HCT116 (cell line): ENCODE measurements around the gene COL18A1. TPM values are rescaled to one million over a fixed set of nuclear protein-coding genes. Genes with fewer than 3 reads are reported as not detected.

Experiments used
- ATAC-seq: fragments of 200-7000 bp; cut with Tn5 transposase; 2 replicates; pipeline ENCODE4 v1.9.1; 2020; ENCODE audit warnings: mild to moderate bottlenecking, moderate library complexity
- BruUV-seq: library from RNA; stranded (reverse); fragments of 400-500 nt; replicated peaks from 2 replicates; lab custom pipeline; 2021; lab: Mats Ljungman, UMichigan
- CTCF ChIA-PET: fragments of 300-600 bp; sonication (Branson Sonifier 250); formaldehyde crosslinking; loops from one replicate; lab custom pipeline; 2021; ENCODE audit warnings: antibody characterized with exemption; lab: Charles Lee
- POLR2A ChIA-PET: fragments of 300-600, 350-600 bp; sonication (Branson Sonifier 250); formaldehyde crosslinking; loops from one replicate; lab custom pipeline; 2021; ENCODE audit warnings: antibody characterized with exemption; lab: Charles Lee
- RAD21 ChIA-PET, 2 experiments: fragments of 300-600 bp; sonication (Branson Sonifier 250); formaldehyde crosslinking; loops; one replicate each; lab custom pipeline; 2023; ENCODE audit warnings: low total read pairs in 2 of 2; ENCODE audit not compliant: uncharacterized antibody in 2 of 2, unreplicated experiment in 2 of 2, low non-redundant PET in 1 of 2; lab: Charles Lee
- DNase-seq: peaks from one replicate; pipeline ENCODE4 v3.0.0-alpha.2; 2010; ENCODE audit warnings: low read depth, low spot score
- H2AFZ ChIP-seq: fragments of 200-600 bp; shearing (Covaris generic), sonication (generic); 2 replicates; pipeline ENCODE4 v1.6.1; 2017; ENCODE audit warnings: low read depth, mixed run types, mixed read lengths, antibody characterized with exemption, low read length; ENCODE audit not compliant: poor library complexity, severe bottlenecking
- H3K27ac ChIP-seq: 2 replicates; pipeline ENCODE4 v1.5.1; 2012; ENCODE audit warnings: low read depth, low read length
- H3K27me3 ChIP-seq: fragments of 200-600 bp; sonication (generic); 2 replicates; pipeline ENCODE4 v1.6.1; 2016; ENCODE audit warnings: mixed run types, low read length, mixed read lengths; ENCODE audit not compliant: insufficient read depth
- H3K36me3 ChIP-seq, 2 experiments: fragments of 200-500 bp in 1 of 2; fragments of 200-600 bp in 1 of 2; sonication (Bioruptor generic) in 1 of 2; sonication (generic) in 1 of 2; 2 replicates each; pipeline versions ENCODE4 v1.5.1 to v1.6.1; 2014 to 2016; ENCODE audit warnings: low read length in 2 of 2, inconsistent platforms in 1 of 2, mixed read lengths in 1 of 2, mixed run types in 1 of 2; ENCODE audit not compliant: insufficient read depth in 2 of 2, control insufficient read depth in 1 of 2
- H3K4me1 ChIP-seq, 2 experiments: fragments of 200-600 bp in 1 of 2; sonication (generic) in 1 of 2; 2 replicates each; pipeline versions ENCODE4 v1.5.1 to v1.6.1; 2012 to 2017; ENCODE audit warnings: low read length in 2 of 2, inconsistent platforms in 1 of 2, mild to moderate bottlenecking in 1 of 2, mixed read lengths in 1 of 2, mixed run types in 1 of 2, moderate library complexity in 1 of 2; ENCODE audit not compliant: insufficient read depth in 2 of 2, control insufficient read depth in 1 of 2
- H3K4me2 ChIP-seq: fragments of 200-600 bp; sonication (generic); 2 replicates; pipeline ENCODE4 v1.6.1; 2017; ENCODE audit warnings: mixed run types, low read length, mixed read lengths
- H3K4me3 ChIP-seq, 2 experiments: fragments of 200-600 bp in 1 of 2; sonication (generic) in 1 of 2; replicated peaks in 1 of 2; 2 replicates each; pipeline ENCODE4 v1.5.1; 2011 to 2016; ENCODE audit warnings: low read length in 2 of 2, control low read depth in 1 of 2, low read depth in 1 of 2, mild to moderate bottlenecking in 1 of 2, mixed read lengths in 1 of 2, mixed run types in 1 of 2
- H3K79me2 ChIP-seq: fragments of 200-600 bp; sonication (generic); 2 replicates; pipeline ENCODE4 v1.6.1; 2017; ENCODE audit warnings: mild to moderate bottlenecking, mixed run types, low read length, moderate library complexity, mixed read lengths; ENCODE audit not compliant: insufficient read depth
- H3K9ac ChIP-seq: fragments of 200-600 bp; sonication (generic); 2 replicates; pipeline ENCODE4 v1.6.1; 2016; ENCODE audit warnings: low read length, mixed read lengths
- H3K9me2 ChIP-seq: fragments of 200-600 bp; sonication (generic), shearing (Covaris generic); 2 replicates; pipeline ENCODE4 v1.6.1; 2017; ENCODE audit warnings: mixed run types, mild to moderate bottlenecking, moderate library complexity; ENCODE audit not compliant: insufficient read depth
- H3K9me3 ChIP-seq, 2 experiments: fragments of 200-500 bp in 1 of 2; fragments of 200-600 bp in 1 of 2; sonication (Bioruptor generic) in 1 of 2; sonication (generic) in 1 of 2; 2 replicates each; pipeline ENCODE4 v1.6.1; 2014 to 2017; ENCODE audit warnings: low read length in 2 of 2, mixed read lengths in 2 of 2, inconsistent platforms in 1 of 2, low read depth in 1 of 2, mild to moderate bottlenecking in 1 of 2, mixed run types in 1 of 2, moderate library complexity in 1 of 2; ENCODE audit not compliant: control insufficient read depth in 1 of 2, insufficient read depth in 1 of 2
- H4K20me1 ChIP-seq: fragments of 200-600 bp; sonication (generic), shearing (Covaris generic); 2 replicates; pipeline ENCODE4 v1.6.1; 2017; ENCODE audit warnings: mixed run types, mild to moderate bottlenecking, moderate library complexity; ENCODE audit not compliant: insufficient read depth
- CBX3 ChIP-seq: IDR thresholded peaks from 2 replicates; pipeline ENCODE4 v1.6.1; 2012; ENCODE audit warnings: low read depth
- CEBPB ChIP-seq: IDR thresholded peaks from 2 replicates; pipeline ENCODE4 v1.6.1; 2012; ENCODE audit warnings: low read depth
- EGR1 ChIP-seq: IDR thresholded peaks from 2 replicates; pipeline ENCODE4 v1.6.1; 2012; ENCODE audit warnings: low read depth
- EZH2phosphoT487 ChIP-seq: fragments of 200-600 bp; IDR thresholded peaks from 2 replicates; pipeline ENCODE4 v1.6.1; 2018; ENCODE audit warnings: antibody characterized with exemption, borderline replicate concordance
- JUND ChIP-seq: IDR thresholded peaks from 2 replicates; pipeline ENCODE4 v1.6.1; 2012
- MAX ChIP-seq: IDR thresholded peaks from 2 replicates; pipeline ENCODE4 v1.6.1; 2012
- POLR2A ChIP-seq: IDR thresholded peaks from 2 replicates; pipeline ENCODE4 v1.7.0; 2011; ENCODE audit warnings: borderline replicate concordance; ENCODE audit not compliant: insufficient read depth, insufficient read length; ENCODE audit errors: extremely low read depth
- POLR2AphosphoS5 ChIP-seq: IDR thresholded peaks from 2 replicates; pipeline ENCODE4 v1.6.1; 2011; ENCODE audit warnings: mild to moderate bottlenecking, low read depth, low read length, moderate library complexity
- RAD21 ChIP-seq: IDR thresholded peaks from 2 replicates; pipeline ENCODE4 v1.6.1; 2012; ENCODE audit warnings: low read depth, mild to moderate bottlenecking
- SIN3A ChIP-seq: IDR thresholded peaks from 2 replicates; pipeline ENCODE4 v1.6.1; 2012; ENCODE audit warnings: low read depth
- SP1 ChIP-seq: IDR thresholded peaks from 2 replicates; pipeline ENCODE4 v1.6.1; 2012; ENCODE audit warnings: low read depth
- SRF ChIP-seq: IDR thresholded peaks from 2 replicates; pipeline ENCODE4 v1.6.1; 2012; ENCODE audit warnings: low read depth
- TCF7L2 ChIP-seq: IDR thresholded peaks from 2 replicates; pipeline ENCODE4 v1.7.0; 2011; ENCODE audit warnings: borderline replicate concordance, inconsistent platforms; ENCODE audit not compliant: insufficient read depth, insufficient read length; ENCODE audit errors: extremely low read depth
- ZBTB33 ChIP-seq: IDR thresholded peaks from 2 replicates; pipeline ENCODE4 v1.6.1; 2011; ENCODE audit warnings: mild to moderate bottlenecking, low read length, moderate library complexity; ENCODE audit not compliant: insufficient replicate concordance; ENCODE audit errors: extremely low read depth
- ZFX ChIP-seq: fragments of 450-650 bp; IDR thresholded peaks from 2 replicates; pipeline ENCODE4 v1.6.1; 2017
- ZNF274 ChIP-seq: fragments of 200-500 bp; sonication (Bioruptor generic); IDR thresholded peaks from 2 replicates; pipeline ENCODE4 v1.6.1; 2014; ENCODE audit warnings: mild to moderate bottlenecking, low read depth, low read length, inconsistent platforms
- intact Hi-C: fragments of 100-400 bp; cut with micrococcal nuclease; formaldehyde crosslinking; loops from 2 replicates; pipeline ENCODE4 v1.10.0; 2022
- total RNA-seq: library from RNA; stranded (reverse); gene quantifications from one replicate; pipeline ENCODE4 v1.2.1, GENCODE V29; 2021; ENCODE audit not compliant: unreplicated experiment
- TF ChIP-seq, protein P1 (sequence below), 3 experiments: fragments of 200-600 bp in 1 of 3; sonication (generic) in 1 of 3; IDR thresholded peaks in 2 of 3; conservative IDR thresholded peaks in 1 of 3; 2 replicates each; pipeline ENCODE4 v1.5.1; 2012 to 2017; ENCODE audit warnings: low read depth in 2 of 3, low read length in 2 of 3, antibody characterized with exemption in 1 of 3, borderline replicate concordance in 1 of 3, control low read depth in 1 of 3, mild to moderate bottlenecking in 1 of 3, mixed read lengths in 1 of 3, mixed run types in 1 of 3, moderate library complexity in 1 of 3; ENCODE audit not compliant: insufficient read depth in 1 of 3
- TF ChIP-seq, protein P2 (sequence below): IDR thresholded peaks from 2 replicates; pipeline ENCODE4 v1.6.1; 2012; ENCODE audit warnings: low read depth
- TF ChIP-seq, protein P3 (sequence below): IDR thresholded peaks from 2 replicates; pipeline ENCODE4 v1.6.1; 2012

The COL18A1 gene
- total RNA-seq, 1 experiment from 2014 or later = 59.5 TPM

- TF ChIP-seq ZBTB33 = no peak
- TF ChIP-seq, protein P1, sequence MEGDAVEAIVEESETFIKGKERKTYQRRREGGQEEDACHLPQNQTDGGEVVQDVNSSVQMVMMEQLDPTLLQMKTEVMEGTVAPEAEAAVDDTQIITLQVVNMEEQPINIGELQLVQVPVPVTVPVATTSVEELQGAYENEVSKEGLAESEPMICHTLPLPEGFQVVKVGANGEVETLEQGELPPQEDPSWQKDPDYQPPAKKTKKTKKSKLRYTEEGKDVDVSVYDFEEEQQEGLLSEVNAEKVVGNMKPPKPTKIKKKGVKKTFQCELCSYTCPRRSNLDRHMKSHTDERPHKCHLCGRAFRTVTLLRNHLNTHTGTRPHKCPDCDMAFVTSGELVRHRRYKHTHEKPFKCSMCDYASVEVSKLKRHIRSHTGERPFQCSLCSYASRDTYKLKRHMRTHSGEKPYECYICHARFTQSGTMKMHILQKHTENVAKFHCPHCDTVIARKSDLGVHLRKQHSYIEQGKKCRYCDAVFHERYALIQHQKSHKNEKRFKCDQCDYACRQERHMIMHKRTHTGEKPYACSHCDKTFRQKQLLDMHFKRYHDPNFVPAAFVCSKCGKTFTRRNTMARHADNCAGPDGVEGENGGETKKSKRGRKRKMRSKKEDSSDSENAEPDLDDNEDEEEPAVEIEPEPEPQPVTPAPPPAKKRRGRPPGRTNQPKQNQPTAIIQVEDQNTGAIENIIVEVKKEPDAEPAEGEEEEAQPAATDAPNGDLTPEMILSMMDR (IDR thresholded peaks at IDR 0.05 in 2 of 3, conservative IDR thresholded peaks at IDR 0.05 in 1 of 3; ENCODE audit: borderline replicate concordance in 1 of 3, insufficient read depth in 1 of 3, low read depth in 2 of 3, low read length in 2 of 3) = no peak
- TF ChIP-seq SRF = no peak
- no peak for TF ChIP-seq CEBPB
- no peak for TF ChIP-seq EGR1
- TF ChIP-seq SIN3A = no peak
- TF ChIP-seq JUND = no peak
- no peak for TF ChIP-seq POLR2A
- TF ChIP-seq, protein P2, sequence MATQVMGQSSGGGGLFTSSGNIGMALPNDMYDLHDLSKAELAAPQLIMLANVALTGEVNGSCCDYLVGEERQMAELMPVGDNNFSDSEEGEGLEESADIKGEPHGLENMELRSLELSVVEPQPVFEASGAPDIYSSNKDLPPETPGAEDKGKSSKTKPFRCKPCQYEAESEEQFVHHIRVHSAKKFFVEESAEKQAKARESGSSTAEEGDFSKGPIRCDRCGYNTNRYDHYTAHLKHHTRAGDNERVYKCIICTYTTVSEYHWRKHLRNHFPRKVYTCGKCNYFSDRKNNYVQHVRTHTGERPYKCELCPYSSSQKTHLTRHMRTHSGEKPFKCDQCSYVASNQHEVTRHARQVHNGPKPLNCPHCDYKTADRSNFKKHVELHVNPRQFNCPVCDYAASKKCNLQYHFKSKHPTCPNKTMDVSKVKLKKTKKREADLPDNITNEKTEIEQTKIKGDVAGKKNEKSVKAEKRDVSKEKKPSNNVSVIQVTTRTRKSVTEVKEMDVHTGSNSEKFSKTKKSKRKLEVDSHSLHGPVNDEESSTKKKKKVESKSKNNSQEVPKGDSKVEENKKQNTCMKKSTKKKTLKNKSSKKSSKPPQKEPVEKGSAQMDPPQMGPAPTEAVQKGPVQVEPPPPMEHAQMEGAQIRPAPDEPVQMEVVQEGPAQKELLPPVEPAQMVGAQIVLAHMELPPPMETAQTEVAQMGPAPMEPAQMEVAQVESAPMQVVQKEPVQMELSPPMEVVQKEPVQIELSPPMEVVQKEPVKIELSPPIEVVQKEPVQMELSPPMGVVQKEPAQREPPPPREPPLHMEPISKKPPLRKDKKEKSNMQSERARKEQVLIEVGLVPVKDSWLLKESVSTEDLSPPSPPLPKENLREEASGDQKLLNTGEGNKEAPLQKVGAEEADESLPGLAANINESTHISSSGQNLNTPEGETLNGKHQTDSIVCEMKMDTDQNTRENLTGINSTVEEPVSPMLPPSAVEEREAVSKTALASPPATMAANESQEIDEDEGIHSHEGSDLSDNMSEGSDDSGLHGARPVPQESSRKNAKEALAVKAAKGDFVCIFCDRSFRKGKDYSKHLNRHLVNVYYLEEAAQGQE = no peak
- no peak for TF ChIP-seq POLR2AphosphoS5
- no peak for TF ChIP-seq ZFX
- TF ChIP-seq EZH2phosphoT487 = no peak
- no peak for TF ChIP-seq MAX
- TF ChIP-seq SP1 = no peak
- no peak for TF ChIP-seq RAD21
- TF ChIP-seq ZNF274 = no peak
- TF ChIP-seq CBX3 = no peak
- TF ChIP-seq, protein P3, sequence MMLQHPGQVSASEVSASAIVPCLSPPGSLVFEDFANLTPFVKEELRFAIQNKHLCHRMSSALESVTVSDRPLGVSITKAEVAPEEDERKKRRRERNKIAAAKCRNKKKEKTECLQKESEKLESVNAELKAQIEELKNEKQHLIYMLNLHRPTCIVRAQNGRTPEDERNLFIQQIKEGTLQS = no peak
- no peak for TF ChIP-seq TCF7L2
- intact Hi-C loops = no loop called here
- ChIA-PET CTCF (no interaction called here), RAD21 (no interaction called here), POLR2A (no interaction called here)
- no peak for DNase-seq
- peaks cover 13 to 14% of the 10 kb centered on the region in 2 experiments; a peak in 3 of 4 replicates for H3K9me3 ChIP-seq
- no peaks in the 10 kb centered on the region for H3K27me3 ChIP-seq
- no peak overlapping the region for H2AFZ ChIP-seq
- H3K9ac ChIP-seq = no peak overlapping the region
- no peak overlapping the region for H3K27ac ChIP-seq
- peaks cover 0 to 7% of the 10 kb centered on the region in 2 experiments; a peak in 1 of 4 replicates for H3K4me1 ChIP-seq
- no peak overlapping the region for H3K4me2 ChIP-seq
- no peak overlapping the region for H3K4me3 ChIP-seq
- H4K20me1 ChIP-seq = no peaks in the 10 kb centered on the region
- no peak for ATAC-seq
- peaks cover 0 to 4% of the 10 kb centered on the region in 2 experiments; a peak in 1 of 4 replicates for H3K36me3 ChIP-seq
- H3K9me2 ChIP-seq = no peaks in the 10 kb centered on the region
- peaks cover 37% of the 10 kb centered on the region; the same call in 1 of the 2 replicates for H3K79me2 ChIP-seq
- no TSS peak for BruUV-seq
These were observed 43.4 kb downstream of the COL18A1 start for GRCh38 chr21:45448283-45448809.
